Common myeloid progenitor, CD34-positive (primary cell): Measurements from ENCODE around the gene TBX2.

Experiments used
- CTCF ChIA-PET: fragments of 350-600 bp; sonication (Branson Sonifier 250); formaldehyde crosslinking; loops from one replicate; lab custom pipeline; 2021; ENCODE audit warnings: antibody characterized with exemption; lab: Charles Lee
- POLR2A ChIA-PET: fragments of 350-600 bp; sonication (Branson Sonifier 250); formaldehyde crosslinking; loops from one replicate; lab custom pipeline; 2021; ENCODE audit warnings: antibody characterized with exemption; lab: Charles Lee
- DNase-seq, 3 donors: peaks; one replicate each; pipeline versions ENCODE4 v3.0.0 to v3.0.0-alpha.2; 2013
- H3K27ac ChIP-seq, 2 experiments: 1 replicate in 1 of 2; 2 replicates in 1 of 2; pipeline ENCODE4 v1.7.0; 2013; ENCODE audit warnings: inconsistent platforms in 2 of 2, low read length in 2 of 2, mild to moderate bottlenecking in 2 of 2, low read depth in 1 of 2, moderate library complexity in 1 of 2; ENCODE audit not compliant: severe bottlenecking in 2 of 2, insufficient read depth in 1 of 2, poor library complexity in 1 of 2
- H3K27me3 ChIP-seq, 5 experiments: replicated peaks in 2 of 5; 1 replicate in 3 of 5; 2 replicates in 2 of 5; pipeline versions ENCODE4 v1.6.1 to v1.7.0; 2013; ENCODE audit warnings: low read length in 4 of 5, mild to moderate bottlenecking in 2 of 5, moderate library complexity in 2 of 5, inconsistent platforms in 1 of 5; ENCODE audit not compliant: insufficient read depth in 5 of 5, control insufficient read depth in 4 of 5
- H3K36me3 ChIP-seq, 4 experiments: 1 replicate in 2 of 4; 2 replicates in 2 of 4; pipeline versions ENCODE4 v1.6.1 to v1.7.0; 2013; ENCODE audit warnings: low read length in 3 of 4, control low read depth in 1 of 4, mild to moderate bottlenecking in 1 of 4; ENCODE audit not compliant: control insufficient read depth in 4 of 4, insufficient read depth in 4 of 4
- H3K4me1 ChIP-seq, 4 experiments: 1 replicate in 3 of 4; 2 replicates in 1 of 4; pipeline versions ENCODE4 v1.6.1 to v1.7.1; 2013; ENCODE audit warnings: low read length in 3 of 4, mild to moderate bottlenecking in 3 of 4, control low read depth in 1 of 4, inconsistent platforms in 1 of 4, moderate library complexity in 1 of 4; ENCODE audit not compliant: control insufficient read depth in 4 of 4, insufficient read depth in 4 of 4; ENCODE audit errors: control extremely low read depth in 1 of 4
- H3K4me3 ChIP-seq, 7 experiments: 1 replicate in 4 of 7; 2 replicates in 3 of 7; pipeline versions ENCODE4 v1.5.1 to v1.7.0; 2013; ENCODE audit warnings: mild to moderate bottlenecking in 7 of 7, low read length in 6 of 7, moderate library complexity in 6 of 7, inconsistent platforms in 2 of 7, low read depth in 2 of 7, control low read depth in 1 of 7; ENCODE audit not compliant: insufficient read depth in 4 of 7, control insufficient read depth in 1 of 7; ENCODE audit errors: extremely low read depth in 1 of 7
- H3K9me3 ChIP-seq, 5 experiments: 1 replicate in 4 of 5; 2 replicates in 1 of 5; pipeline versions ENCODE4 v1.6.1 to v1.7.1; 2013; ENCODE audit warnings: low read length in 4 of 5, mild to moderate bottlenecking in 2 of 5, inconsistent platforms in 1 of 5, low read depth in 1 of 5, moderate library complexity in 1 of 5; ENCODE audit not compliant: control insufficient read depth in 4 of 5, insufficient read depth in 2 of 5; ENCODE audit errors: control extremely low read depth in 1 of 5
- WGBS: methylation state at CpG from one replicate; pipeline ENCODE4 v1.1.5; 2013; ENCODE audit not compliant: insufficient coverage; 5-methylcytosine and 5-hydroxymethylcytosine counted together

The TBX2 gene

GRCh38 chr17:61388561-61389356 lies 10.9 kb upstream of the TBX2 start:
- no peaks in the 10 kb centered on the region for H3K9me3 ChIP-seq
- no peak for DNase-seq
- no peak overlapping the region for H3K27ac ChIP-seq
- 93% methylated on average over 8 of the region's 21 CpGs for WGBS
- CTCF ChIA-PET = interaction anchor here (1.0 to 1.2 kb wide), 2 partner anchors 26 to 50 kb away, joined by 3 read pairs; no protein-coding TSS in a partner anchor
- no peak overlapping the region for H3K4me3 ChIP-seq
- H3K27me3 ChIP-seq = peaks cover 0 to 27% (median 12%) of the 10 kb centered on the region in 5 experiments
- peaks cover 0 to 9% (median 1%) of the 10 kb centered on the region in 4 experiments for H3K4me1 ChIP-seq
- H3K36me3 ChIP-seq = no peaks in the 10 kb centered on the region
- POLR2A ChIA-PET = no interaction called here

- Histone ChIP-seq H3K4me3 (peak overlapping the region in 2 of 7 experiments; percentile 29 to 36), H3K9me3 (no peaks in the 10 kb centered on the region), H3K36me3 (no peaks in the 10 kb centered on the region), H3K27me3 (peaks cover 0 to 38% (median 18%) of the 10 kb centered on the region in 5 experiments), H3K4me1 (peaks cover 0 to 9% (median 1%) of the 10 kb centered on the region in 4 experiments), H3K27ac (no peak overlapping the region)
- peak in 2 of 3 donors; percentile 59 to 64 for DNase-seq
- ChIA-PET CTCF (interaction anchor here (0.7 to 3.2 kb wide), 8 partner anchors 10 to 672 kb away, joined by 3 to 13 read pairs (median 3); no protein-coding TSS in a partner anchor), POLR2A (no interaction called here)
- WGBS = 23% methylated on average over 24 of the region's 25 CpGs
Measured at GRCh38 chr17:61389670-61390478, 9.8 kb upstream of the TBX2 start.

- H3K27me3 ChIP-seq = peaks cover 0 to 43% (median 24%) of the 10 kb centered on the region in 5 experiments
- H3K36me3 ChIP-seq = no peaks in the 10 kb centered on the region
- H3K4me3 ChIP-seq = no peak overlapping the region
- ChIA-PET CTCF (interaction anchor here (1.1 to 3.2 kb wide), 5 partner anchors 10 to 672 kb away, joined by 3 to 13 read pairs (median 4); no protein-coding TSS in a partner anchor), POLR2A (no interaction called here)
- H3K9me3 ChIP-seq = peaks cover 0 to 3% (median 0%) of the 10 kb centered on the region in 5 experiments
- DNase-seq = no peak
- 99% methylated on average over 8 of the region's 11 CpGs for WGBS
- H3K27ac ChIP-seq = no peak overlapping the region
- peaks cover 0 to 9% (median 1%) of the 10 kb centered on the region in 4 experiments for H3K4me1 ChIP-seq
Measured at GRCh38 chr17:61390479-61390791, 9.2 kb upstream of the TBX2 start.

GRCh38 chr17:61391595-61392291 lies 7.9 kb upstream of the TBX2 start:
- POLR2A ChIA-PET = no interaction called here
- DNase-seq = no peak

GRCh38 chr17:61392679-61393078 lies 7.0 kb upstream of the TBX2 start:
- H3K27ac ChIP-seq = no peak overlapping the region
- H3K27me3 ChIP-seq = peaks cover 0 to 66% (median 32%) of the 10 kb centered on the region in 5 experiments
- DNase-seq = no peak
- H3K9me3 ChIP-seq = peaks cover 0 to 5% (median 0%) of the 10 kb centered on the region in 5 experiments
- WGBS = 72% methylated on average over 3 of the region's 3 CpGs
- peaks cover 0 to 20% (median 10%) of the 10 kb centered on the region in 4 experiments for H3K4me1 ChIP-seq
- CTCF ChIA-PET = interaction anchor here (2.3 kb wide), 1 partner anchor 12 kb away, joined by 7 read pairs; no protein-coding TSS in a partner anchor
- no peaks in the 10 kb centered on the region for H3K36me3 ChIP-seq
- no peak overlapping the region for H3K4me3 ChIP-seq
- POLR2A ChIA-PET = no interaction called here

More at GRCh38 chr17:61391595-61392291, 7.9 kb upstream of the TBX2 start:
- peaks cover 0 to 57% (median 30%) of the 10 kb centered on the region in 5 experiments for H3K27me3 ChIP-seq
- H3K36me3 ChIP-seq = no peaks in the 10 kb centered on the region
- CTCF ChIA-PET = interaction anchor here (0.7 to 3.2 kb wide), 2 partner anchors 11 to 463 kb away, joined by 3 to 13 read pairs; no protein-coding TSS in a partner anchor
- H3K9me3 ChIP-seq = peaks cover 0 to 5% (median 0%) of the 10 kb centered on the region in 5 experiments
- H3K4me3 ChIP-seq = no peak overlapping the region
- WGBS = 97% methylated on average over 16 of the region's 19 CpGs
- H3K4me1 ChIP-seq = peaks cover 0 to 11% (median 3%) of the 10 kb centered on the region in 4 experiments
- H3K27ac ChIP-seq = no peak overlapping the region

- Histone ChIP-seq H3K27me3 (peaks cover 0 to 74% (median 33%) of the 10 kb centered on the region in 5 experiments), H3K4me3 (no peak overlapping the region), H3K4me1 (peaks cover 0 to 27% (median 13%) of the 10 kb centered on the region in 4 experiments), H3K9me3 (peaks cover 0 to 5% (median 0%) of the 10 kb centered on the region in 5 experiments), H3K36me3 (no peaks in the 10 kb centered on the region), H3K27ac (no peak overlapping the region)
- CTCF ChIA-PET = interaction anchor here (0.8 to 2.3 kb wide), 5 partner anchors 11 to 392 kb away, joined by 3 to 7 read pairs (median 4); no protein-coding TSS in a partner anchor
- POLR2A ChIA-PET = no interaction called here
- WGBS = 89% methylated on average over 3 of the region's 3 CpGs
- no peak for DNase-seq
Measured at GRCh38 chr17:61393550-61393903, 6.1 kb upstream of the TBX2 start.
